H1 (cell line): ENCODE results near the gene CEP250. TPM values are rescaled to one million over a fixed set of nuclear protein-coding genes. Genes with fewer than 3 reads are reported as not detected.

Source experiments
- ASH2L ChIP-seq: fragments of 200-600, 300-600 bp; sonication (generic); IDR thresholded peaks from one replicate; pipeline ENCODE4 v1.7.1; 2017; ENCODE audit warnings: low read length
- BACH1 ChIP-seq: IDR thresholded peaks from 2 replicates; pipeline ENCODE4 v1.6.1; 2012; ENCODE audit warnings: low read length, improper control_type of control experiment
- CEBPB ChIP-seq: IDR thresholded peaks from 2 replicates; pipeline ENCODE4 v1.6.1; 2012; ENCODE audit warnings: low read depth, low read length
- EZH2 ChIP-seq: fragments of 200-600 bp; sonication (generic); IDR thresholded peaks from 2 replicates; pipeline ENCODE4 v1.7.1; 2012; ENCODE audit warnings: low read depth, mild to moderate bottlenecking, moderate library complexity, low read length, inconsistent platforms; ENCODE audit not compliant: severe bottlenecking
- HDAC6 ChIP-seq: IDR thresholded peaks from one replicate; pipeline ENCODE4 v1.7.1; 2012; ENCODE audit warnings: low read depth, mild to moderate bottlenecking, inconsistent platforms, low read length, moderate library complexity
- KDM1A ChIP-seq: fragments of 200-600, 300-600 bp; sonication (generic); IDR thresholded peaks from 2 replicates; pipeline ENCODE4 v1.7.1; 2016; ENCODE audit warnings: mild to moderate bottlenecking, low read length, borderline replicate concordance
- TBP ChIP-seq: IDR thresholded peaks from 2 replicates; pipeline ENCODE4 v1.6.1; 2011; ENCODE audit warnings: low read depth, low read length, improper control_type of control experiment
- polyA plus RNA-seq, 7 experiments: library from polyadenylated mRNA; depleted of rRNA in 3 of 7; stranded (reverse) in 5 of 7; unstranded in 2 of 7; fragments of >200 nt in 5 of 7; fragments of 200-250 nt in 2 of 7; gene quantifications; 1 replicate in 5 of 7; 2 replicates in 1 of 7; 4 replicates in 1 of 7; pipeline versions ENCODE4 v1.2.1 to v1.2.3, GENCODE V29; 2011 to 2013; ENCODE audit warnings: missing spikeins in 2 of 7, mixed read lengths in 2 of 7
- total RNA-seq: library from RNA; stranded (reverse); fragmentation: NEBNext Ultra II Directional; extraction: Animal tissue kit (Norgen Biotek cat#: 25700); gene quantifications from 2 replicates; pipeline ENCODE4 v1.2.1, GENCODE V29; 2021

The CEP250 gene
- total and polyA plus RNA-seq, 2 of the 8 experiments (the other 6 are each of a cell fraction or from before 2014, with no cell fraction given): 2.6 to 33.7 TPM

- TF ChIP-seq CEBPB (no peak), BACH1 (no peak), ASH2L (no peak), TBP (no peak), HDAC6 (no peak), KDM1A (no peak), EZH2 (no peak)
These were observed 103.1 kb downstream of the CEP250 start (continued) for GRCh38 chr20:35558451-35558850.
